Mesodermal cell (in vitro differentiated cells): Measurements from ENCODE around the gene TPRX2.
"Not testable (repeated sequence)": the region's sequence is repeated elsewhere in the genome, so short reads cannot be mapped to it uniquely, and the experiment has no call there.

Source experiments
- H3K27ac ChIP-seq: 2 replicates; pipeline ENCODE4 v1.7.0; 2013; ENCODE audit warnings: mild to moderate bottlenecking, low read depth, low read length, moderate library complexity; ENCODE audit not compliant: severe bottlenecking
- H3K36me3 ChIP-seq: 2 replicates; pipeline ENCODE4 v1.7.1; 2013; ENCODE audit warnings: mild to moderate bottlenecking, low read length, moderate library complexity; ENCODE audit not compliant: control insufficient read depth, insufficient read depth
- H3K4me1 ChIP-seq: one replicate; pipeline ENCODE4 v1.7.1; 2013; ENCODE audit warnings: mild to moderate bottlenecking, low read length; ENCODE audit not compliant: insufficient read depth, control insufficient read depth, poor library complexity, severe bottlenecking
- H3K4me3 ChIP-seq: 2 replicates; pipeline ENCODE4 v1.7.0; 2013; ENCODE audit warnings: low read length, control low read depth, mild to moderate bottlenecking; ENCODE audit not compliant: insufficient read depth, poor library complexity, severe bottlenecking; ENCODE audit errors: extremely low read depth
- H3K9me3 ChIP-seq: 2 replicates; pipeline ENCODE4 v1.7.1; 2013; ENCODE audit warnings: mild to moderate bottlenecking, low read length, moderate library complexity; ENCODE audit not compliant: control insufficient read depth
- WGBS, 2 experiments: methylation state at CpG; one replicate each; pipeline ENCODE4 v1.1.5; 2013; ENCODE audit warnings: missing lambda C conversion rate in 2 of 2; ENCODE audit not compliant: insufficient coverage in 2 of 2; 5-methylcytosine and 5-hydroxymethylcytosine counted together

TPRX2 gene

DNA sequence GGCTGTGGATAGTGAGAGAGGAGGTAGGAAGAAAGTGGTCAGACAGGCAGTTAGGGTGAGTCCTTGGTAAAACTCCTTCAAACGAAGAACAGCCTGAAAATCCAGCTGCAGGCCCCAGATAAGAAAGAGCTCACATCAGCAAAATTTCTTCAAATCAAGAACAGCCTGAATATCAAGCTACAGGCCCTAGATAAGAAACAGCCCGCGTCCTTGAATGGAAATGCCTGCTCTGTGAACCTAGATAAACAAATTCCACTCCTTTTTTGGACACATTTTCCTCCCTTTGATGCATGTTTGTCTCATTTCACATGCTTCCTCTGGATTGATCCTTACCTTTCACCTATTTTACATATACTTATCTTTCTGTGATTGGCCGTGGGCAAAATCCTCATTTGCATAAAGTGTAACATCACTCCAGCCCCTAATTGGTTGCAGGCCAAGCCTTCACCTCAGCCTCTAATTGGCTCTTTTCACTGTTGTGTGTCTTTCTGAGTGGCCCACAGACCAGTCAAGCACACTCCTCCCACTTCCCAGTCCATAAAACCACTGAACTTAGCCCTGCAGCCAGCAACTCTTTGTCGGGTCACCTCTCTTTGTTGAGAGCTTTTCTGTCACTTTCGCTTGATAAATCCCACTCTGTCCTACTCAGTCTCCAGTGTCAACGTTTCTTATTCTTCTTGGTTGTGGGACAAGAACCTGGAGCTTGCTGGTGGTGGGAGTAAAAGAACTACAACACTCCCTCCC, 33.1 kb downstream of the TPRX2 start:
- H3K4me3 ChIP-seq: no peak overlapping the region
- H3K27ac ChIP-seq: peak overlapping the region; percentile 46
- H3K36me3 ChIP-seq: no peaks in the 10 kb centered on the region
- peaks cover 12% of the 10 kb centered on the region for H3K9me3 ChIP-seq
- peaks cover 4% of the 10 kb centered on the region for H3K4me1 ChIP-seq
- 78 to 89% methylated on average over 4 to 5 of the region's 7 CpGs for WGBS, 2 experiments

DNA sequence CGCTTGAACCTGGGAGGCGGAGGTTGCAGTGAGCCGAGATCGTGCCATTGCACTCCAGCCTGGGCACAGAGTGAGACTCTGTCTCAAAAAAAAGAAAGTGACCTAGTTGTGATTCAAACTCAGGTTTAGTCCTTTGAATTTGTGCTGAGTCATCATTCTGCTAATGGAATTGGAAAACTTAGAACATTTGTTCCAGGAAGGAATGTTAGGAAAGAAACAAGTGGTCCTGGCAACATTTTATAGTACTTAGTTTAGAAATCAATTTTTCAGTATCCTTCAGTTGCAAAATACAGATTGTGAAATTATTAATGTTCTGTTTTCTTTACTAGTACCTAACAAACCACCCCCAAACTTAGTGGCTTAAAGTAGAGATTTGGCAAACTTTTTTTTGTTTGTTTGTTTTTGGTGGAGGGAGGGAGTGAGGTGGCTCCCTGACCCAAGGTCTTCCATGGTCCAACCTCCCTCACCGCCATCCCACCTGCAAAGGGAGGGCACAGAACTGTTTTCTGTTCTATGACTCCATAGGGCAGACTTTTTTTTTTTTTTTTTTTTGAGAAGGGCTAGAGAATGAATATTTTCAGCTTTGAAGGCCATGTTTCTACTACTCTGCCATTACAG, 36.2 kb downstream of the TPRX2 start:
- 84 to 86% methylated on average over 4 of the region's 5 CpGs for whole genome bisulfite sequencing, 2 experiments
- H3K27ac ChIP-seq: no peak overlapping the region

GRCh38 chr19:47896019-47896418, 37.0 kb downstream of the TPRX2 start:
- Histone ChIP-seq H3K27ac (no peak overlapping the region), H3K9me3 (peaks cover 12% of the 10 kb centered on the region), H3K4me3 (no peak overlapping the region), H3K36me3 (no peaks in the 10 kb centered on the region), H3K4me1 (peaks cover 4% of the 10 kb centered on the region)
- WGBS, 2 experiments: 92 to 100% methylated on average over 2 to 3 of the region's 4 CpGs

More for the DNA sequence above, 36.2 kb downstream of the TPRX2 start:
- Histone ChIP-seq H3K4me1 (peaks cover 4% of the 10 kb centered on the region), H3K4me3 (no peak overlapping the region), H3K9me3 (peaks cover 12% of the 10 kb centered on the region), H3K36me3 (no peaks in the 10 kb centered on the region)

DNA sequence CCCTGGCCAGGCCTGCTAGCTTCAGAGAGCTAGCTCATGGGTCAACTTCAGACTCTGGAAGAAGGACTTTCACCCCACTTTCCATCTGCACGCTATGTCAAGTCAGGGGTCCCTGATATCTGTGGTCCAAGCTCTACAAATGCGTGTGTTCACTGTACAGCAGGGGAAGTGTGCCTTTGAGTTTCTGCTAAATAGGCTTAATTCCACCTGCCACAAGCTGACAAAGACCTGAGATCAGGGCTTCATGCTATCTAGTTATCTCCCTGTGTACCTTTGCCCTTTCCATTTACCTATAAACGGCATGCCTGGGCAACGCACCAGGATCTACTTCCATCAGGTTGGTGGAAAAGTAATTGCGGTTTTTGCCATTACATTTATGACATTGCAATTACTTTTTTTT, 37.7 kb downstream of the TPRX2 start:
- H3K36me3 ChIP-seq: no peaks in the 10 kb centered on the region
- H3K4me1 ChIP-seq: peaks cover 4% of the 10 kb centered on the region
- WGBS, 2 experiments: 86 to 88% methylated on average over 1 of the region's 5 CpGs
- no peak overlapping the region for H3K4me3 ChIP-seq
- H3K9me3 ChIP-seq: peaks cover 12% of the 10 kb centered on the region
- H3K27ac ChIP-seq: no peak overlapping the region

DNA sequence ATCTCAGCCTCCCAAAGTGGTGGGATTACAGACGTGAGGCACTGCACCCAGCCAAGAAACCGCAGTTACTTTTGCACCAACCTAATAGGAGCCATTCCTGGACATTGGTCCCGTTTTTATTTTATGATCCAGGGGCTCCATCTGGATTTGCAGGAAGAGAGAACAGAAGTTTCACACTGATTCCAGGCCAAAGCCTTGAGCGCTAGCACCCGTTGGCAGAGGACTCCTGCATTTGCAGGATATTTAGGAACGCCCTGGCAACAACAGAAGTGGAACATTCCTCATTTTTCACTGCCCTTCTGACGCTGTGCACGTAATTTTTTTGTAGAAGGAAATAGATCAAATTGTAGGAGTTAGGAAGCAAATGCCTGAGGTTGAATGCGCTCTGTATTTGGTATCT, 38.8 kb downstream of the TPRX2 start:
- H3K4me1 ChIP-seq: no peaks in the 10 kb centered on the region
- no peaks in the 10 kb centered on the region for H3K36me3 ChIP-seq
- 85 to 92% methylated on average over 8 to 9 of the region's 9 CpGs for WGBS, 2 experiments
- H3K4me3 ChIP-seq: no peak overlapping the region
- peaks cover 4% of the 10 kb centered on the region for H3K9me3 ChIP-seq
- no peak overlapping the region for H3K27ac ChIP-seq

DNA sequence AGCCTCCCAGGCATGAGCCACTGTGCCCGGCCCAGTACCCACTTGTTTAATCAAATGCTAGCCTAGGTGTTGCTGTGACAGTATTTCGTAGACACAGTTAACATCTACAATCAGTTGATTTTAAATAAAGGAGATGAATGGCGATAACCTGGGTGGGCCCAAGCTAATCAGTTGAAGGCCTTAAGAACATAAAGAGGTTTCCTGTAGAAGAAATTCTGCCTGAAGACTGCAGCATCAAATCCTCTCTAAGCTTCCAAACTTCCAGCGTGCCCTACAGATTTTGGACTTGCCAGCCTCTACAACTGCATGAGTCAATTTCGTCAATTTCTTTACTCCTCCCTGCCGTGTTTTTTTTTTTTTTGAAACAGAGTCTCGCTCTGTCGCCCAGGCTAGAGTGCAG, 40.3 kb downstream of the TPRX2 start:
- no peak overlapping the region for H3K27ac ChIP-seq
- no peak overlapping the region for H3K4me3 ChIP-seq
- no peaks in the 10 kb centered on the region for H3K4me1 ChIP-seq
- no peaks in the 10 kb centered on the region for H3K36me3 ChIP-seq
- peaks cover 4% of the 10 kb centered on the region for H3K9me3 ChIP-seq
- WGBS, 2 experiments: 88 to 91% methylated on average over 4 to 5 of the region's 8 CpGs

- H3K4me1 ChIP-seq: no peaks in the 10 kb centered on the region
- H3K36me3 ChIP-seq: no peaks in the 10 kb centered on the region
- no peaks in the 10 kb centered on the region for H3K9me3 ChIP-seq
- no peak overlapping the region for H3K4me3 ChIP-seq
- 88 to 91% methylated on average over 5 of the region's 7 CpGs for WGBS, 2 experiments
- H3K27ac ChIP-seq: no peak overlapping the region
These were observed 42.3 kb downstream of the TPRX2 start for GRCh38 chr19:47901370-47901769.

DNA sequence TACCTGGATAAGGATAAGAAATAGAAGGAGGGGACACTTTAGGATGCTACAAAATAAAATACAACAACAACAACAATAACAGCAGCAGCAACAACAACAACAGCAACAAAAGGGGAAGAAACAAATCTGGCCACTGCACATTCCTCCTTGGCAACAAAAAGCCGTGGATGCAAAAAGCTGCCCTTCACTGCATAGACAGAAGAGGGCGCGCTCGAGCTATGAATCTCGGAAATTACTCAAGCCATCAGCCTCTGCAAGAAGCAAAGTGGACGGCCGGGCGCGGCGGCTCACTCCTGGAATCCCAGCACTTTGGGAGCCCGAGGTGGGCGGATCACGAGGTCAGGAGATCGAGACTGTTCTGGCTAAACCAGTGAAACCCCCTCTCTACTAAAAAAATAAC, 50.3 kb downstream of the TPRX2 start:
- not testable (repeated sequence) for H3K4me3 ChIP-seq, H3K36me3 ChIP-seq, H3K4me1 ChIP-seq, H3K9me3 ChIP-seq, H3K27ac ChIP-seq
- 21% methylated on average over 3 of the region's 14 CpGs; no CpG with 5 or more reads in 1 of the 2 experiments for WGBS, 2 experiments

- H3K27ac ChIP-seq, H3K36me3 ChIP-seq, H3K4me3 ChIP-seq, H3K9me3 ChIP-seq, H3K4me1 ChIP-seq: not testable (repeated sequence)
- WGBS, 2 experiments: no CpG with 5 or more reads among the region's 2 CpGs
These were observed 51.2 kb downstream of the TPRX2 start for GRCh38 chr19:47910191-47910590.
